WERI-Rb-1 (cell line): Measurements from ENCODE around the gene TMEM129.

Experiments used
- DNase-seq: peaks from one replicate; pipeline ENCODE4 v3.0.0-alpha.2; 2020
- H3K27ac ChIP-seq: fragments of 250-450 bp; sonication (Bioruptor Pico); 2 replicates; pipeline ENCODE4 v1.5.1; 2020; ENCODE audit warnings: mild to moderate bottlenecking, moderate library complexity
- H3K27me3 ChIP-seq: fragments of 250-450 bp; sonication (Bioruptor Pico); 2 replicates; pipeline ENCODE4 v1.5.1; 2021; ENCODE audit warnings: mild to moderate bottlenecking, low read depth, moderate library complexity; ENCODE audit not compliant: insufficient read depth, severe bottlenecking
- H3K36me3 ChIP-seq: fragments of 250-450 bp; sonication (Bioruptor Pico); 2 replicates; pipeline ENCODE4 v1.5.1; 2020; ENCODE audit warnings: mild to moderate bottlenecking, moderate library complexity
- H3K4me3 ChIP-seq: 2 replicates; pipeline ENCODE4 v1.5.1; 2011; ENCODE audit warnings: low read depth, mild to moderate bottlenecking, control low read depth, low read length
- H3K9me3 ChIP-seq: fragments of 250-450 bp; sonication (Bioruptor Pico); 2 replicates; pipeline ENCODE4 v1.5.1; 2021; ENCODE audit warnings: mild to moderate bottlenecking, moderate library complexity; ENCODE audit not compliant: severe bottlenecking
- CTCF ChIP-seq: IDR thresholded peaks from 2 replicates; pipeline ENCODE4 v1.5.1; 2011; ENCODE audit warnings: low read depth, mild to moderate bottlenecking, control low read depth, inconsistent platforms, low read length

Gene TMEM129

GRCh38 chr4:1716065-1716945 is 4.8 kb downstream of the TMEM129 start:
- Histone ChIP-seq H3K27me3 (no peaks in the 10 kb centered on the region), H3K4me3 (no peak overlapping the region), H3K36me3 (peaks cover 54% of the 10 kb centered on the region), H3K9me3 (no peaks in the 10 kb centered on the region), H3K27ac (no peak overlapping the region)
- TF ChIP-seq CTCF: peak; percentile 4; the same call in 1 of the 2 replicates
- DNase-seq: no peak

GRCh38 chr4:1715002-1715758 is 5.9 kb downstream of the TMEM129 start:
- no peak overlapping the region for H3K27ac ChIP-seq
- no peak for TF ChIP-seq CTCF
- no peaks in the 10 kb centered on the region for H3K27me3 ChIP-seq
- H3K4me3 ChIP-seq: no peak overlapping the region
- no peaks in the 10 kb centered on the region for H3K9me3 ChIP-seq
- peaks cover 63% of the 10 kb centered on the region for H3K36me3 ChIP-seq
- DNase-seq: no peak

GRCh38 chr4:1714303-1715001 is 6.7 kb downstream of the TMEM129 start:
- H3K4me3 ChIP-seq: no peak overlapping the region
- no peak overlapping the region; the same call in 1 of the 2 replicates for H3K27ac ChIP-seq
- TF ChIP-seq CTCF: no peak
- H3K27me3 ChIP-seq: no peaks in the 10 kb centered on the region
- no peaks in the 10 kb centered on the region for H3K9me3 ChIP-seq
- H3K36me3 ChIP-seq: peaks cover 70% of the 10 kb centered on the region
- no peak for DNase-seq

- no peak for TF ChIP-seq CTCF
- H3K27ac ChIP-seq: peak overlapping the region; percentile 100
- DNase-seq: no peak
- peaks cover 74% of the 10 kb centered on the region for H3K36me3 ChIP-seq
- H3K27me3 ChIP-seq: no peaks in the 10 kb centered on the region
- no peaks in the 10 kb centered on the region for H3K9me3 ChIP-seq
- peak overlapping the region; percentile 71 for H3K4me3 ChIP-seq
Measured at GRCh38 chr4:1713003-1713851, 7.9 kb downstream of the TMEM129 start.
